HepG2 (cell line): Measurements from ENCODE around the gene RNASE9. TPM values are rescaled to one million over a fixed set of nuclear protein-coding genes. Genes with fewer than 3 reads are reported as not detected.

Experiments used
- ATF5 ChIP-seq: sonication (generic); formaldehyde crosslinking; IDR thresholded peaks from 2 replicates; pipeline ENCODE4 v1.4.0; 2020; ENCODE audit warnings: mild to moderate bottlenecking, low read depth, missing genetic modification reagents
- ISX ChIP-seq: sonication (generic); formaldehyde crosslinking; conservative IDR thresholded peaks from 2 replicates; pipeline ENCODE4 v1.5.0; 2020; ENCODE audit warnings: missing genetic modification reagents
- KDM5A ChIP-seq: fragments of 200-600 bp; sonication (generic); IDR thresholded peaks from 2 replicates; pipeline ENCODE4 v1.7.0; 2018; ENCODE audit warnings: antibody characterized with exemption, mild to moderate bottlenecking, low read length, borderline replicate concordance
- MNT ChIP-seq: fragments of 450-650 bp; IDR thresholded peaks from 2 replicates; pipeline ENCODE4 v1.6.1; 2016
- NR2C2 ChIP-seq: sonication (generic); formaldehyde crosslinking; IDR thresholded peaks from 2 replicates; pipeline ENCODE4 v1.4.0; 2020; ENCODE audit warnings: missing genetic modification reagents, mild to moderate bottlenecking, moderate library complexity, borderline replicate concordance
- NR2F6 ChIP-seq, 2 experiments: IDR thresholded peaks; 2 replicates each; pipeline ENCODE4 v1.6.1; 2016; ENCODE audit warnings: antibody characterized with exemption in 1 of 2, mild to moderate bottlenecking in 1 of 2
- PTBP1 ChIP-seq: fragments of 200-400 bp; formaldehyde crosslinking; IDR thresholded peaks from 2 replicates; pipeline ENCODE4 v1.6.1; 2018; ENCODE audit warnings: low read length, low read depth; ENCODE audit not compliant: poor library complexity, severe bottlenecking
- ZBED4 ChIP-seq: sonication (generic); formaldehyde crosslinking; IDR thresholded peaks from 2 replicates; pipeline ENCODE4 v1.4.0; 2020; ENCODE audit warnings: missing genetic modification reagents, borderline replicate concordance
- ZNF296 ChIP-seq: sonication (generic); formaldehyde crosslinking; conservative IDR thresholded peaks from 2 replicates; pipeline ENCODE4 v1.5.0; 2020; ENCODE audit warnings: mild to moderate bottlenecking, missing genetic modification reagents
- ZNF619 ChIP-seq: sonication (generic); formaldehyde crosslinking; IDR thresholded peaks from 2 replicates; pipeline ENCODE4 v1.4.0; 2020; ENCODE audit warnings: mild to moderate bottlenecking, missing genetic modification reagents
- polyA plus RNA-seq, 8 experiments: library from polyadenylated mRNA; depleted of rRNA in 3 of 8; stranded (reverse) in 7 of 8; unstranded in 1 of 8; fragments of >200 nt; fragmentation: Illumina TruSeq in 4 of 8; extraction: Trizol in 4 of 8; gene quantifications; 2 replicates each; pipeline versions ENCODE4 v1.2.1 to v1.2.3, GENCODE V29; 2011 to 2016; ENCODE audit warnings: low read depth in 4 of 8, missing spikeins in 1 of 8, mixed read lengths in 1 of 8; ENCODE audit not compliant: insufficient read depth in 1 of 8
- total RNA-seq, 5 experiments: library from RNA; depleted of rRNA; stranded (reverse); fragments of >200 nt; fragmentation: Illumina TruSeq; extraction: Trizol; gene quantifications; 2 replicates each; pipeline ENCODE4 v1.2.3, GENCODE V29; 2016; ENCODE audit warnings: low read depth in 1 of 5
- TF ChIP-seq, protein P1 (sequence below): sonication (generic); formaldehyde crosslinking; IDR thresholded peaks from 2 replicates; pipeline ENCODE4 v1.8.0; 2022; ENCODE audit warnings: missing genetic modification reagents, low read depth, mild to moderate bottlenecking, borderline replicate concordance
- TF ChIP-seq, protein P2 (sequence below): sonication (generic); formaldehyde crosslinking; IDR thresholded peaks from 2 replicates; pipeline ENCODE4; 2020; ENCODE audit warnings: missing genetic modification reagents, mild to moderate bottlenecking, borderline replicate concordance
- TF ChIP-seq, protein P3 (sequence below), 2 experiments: sonication (generic) in 1 of 2; formaldehyde crosslinking in 1 of 2; IDR thresholded peaks; 2 replicates each; pipeline versions ENCODE4 v1.4.0 to v1.6.1; 2018 to 2020; ENCODE audit warnings: missing genetic modification reagents in 2 of 2, borderline replicate concordance in 1 of 2, low read depth in 1 of 2, mild to moderate bottlenecking in 1 of 2, missing biosample characterization in 1 of 2

RNASE9 gene
- total and polyA plus RNA-seq, 2 of the 13 experiments (the other 11 are each of a cell fraction or from before 2014, with no cell fraction given): not detected

GRCh38 chr14:20606190-20606901, 45.5 kb upstream of the RNASE9 start (continued):
- TF ChIP-seq KDM5A (0 out of 2 replicates have a peak, but pooled peaks have one; percentile 17), PTBP1 (no peak), MNT (no peak), ISX (CRISPR knock-in tag) (0 out of 2 replicates have a peak, but pooled peaks have one; percentile 47), NR2F6 (IDR thresholded peaks at IDR 0.05) (no peak; the same call in 1 of the 2 replicates), NR2F6 (CRISPR knock-in tag; IDR thresholded peaks at IDR 0.05) (peak; percentile 20; the same call in 1 of the 2 replicates), ZNF296 (peak; percentile 23; the same call in 1 of the 2 replicates), ATF5 (CRISPR knock-in tag) (no peak), ZNF619 (CRISPR knock-in tag) (peak; percentile 48), ZBED4 (CRISPR knock-in tag) (no peak), NR2C2 (no peak; the same call in 1 of the 2 replicates)
- TF ChIP-seq, protein P1, sequence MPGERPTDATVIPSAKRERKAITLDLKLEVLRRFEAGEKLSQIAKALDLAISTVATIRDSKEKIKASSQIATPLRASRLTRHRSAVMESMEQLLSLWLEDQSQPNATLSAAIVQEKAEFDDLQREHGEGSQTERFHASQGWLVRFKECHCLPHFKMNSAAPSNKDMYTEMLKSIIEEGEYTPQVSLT (CRISPR knock-in tag): no peak
- TF ChIP-seq, protein P2, sequence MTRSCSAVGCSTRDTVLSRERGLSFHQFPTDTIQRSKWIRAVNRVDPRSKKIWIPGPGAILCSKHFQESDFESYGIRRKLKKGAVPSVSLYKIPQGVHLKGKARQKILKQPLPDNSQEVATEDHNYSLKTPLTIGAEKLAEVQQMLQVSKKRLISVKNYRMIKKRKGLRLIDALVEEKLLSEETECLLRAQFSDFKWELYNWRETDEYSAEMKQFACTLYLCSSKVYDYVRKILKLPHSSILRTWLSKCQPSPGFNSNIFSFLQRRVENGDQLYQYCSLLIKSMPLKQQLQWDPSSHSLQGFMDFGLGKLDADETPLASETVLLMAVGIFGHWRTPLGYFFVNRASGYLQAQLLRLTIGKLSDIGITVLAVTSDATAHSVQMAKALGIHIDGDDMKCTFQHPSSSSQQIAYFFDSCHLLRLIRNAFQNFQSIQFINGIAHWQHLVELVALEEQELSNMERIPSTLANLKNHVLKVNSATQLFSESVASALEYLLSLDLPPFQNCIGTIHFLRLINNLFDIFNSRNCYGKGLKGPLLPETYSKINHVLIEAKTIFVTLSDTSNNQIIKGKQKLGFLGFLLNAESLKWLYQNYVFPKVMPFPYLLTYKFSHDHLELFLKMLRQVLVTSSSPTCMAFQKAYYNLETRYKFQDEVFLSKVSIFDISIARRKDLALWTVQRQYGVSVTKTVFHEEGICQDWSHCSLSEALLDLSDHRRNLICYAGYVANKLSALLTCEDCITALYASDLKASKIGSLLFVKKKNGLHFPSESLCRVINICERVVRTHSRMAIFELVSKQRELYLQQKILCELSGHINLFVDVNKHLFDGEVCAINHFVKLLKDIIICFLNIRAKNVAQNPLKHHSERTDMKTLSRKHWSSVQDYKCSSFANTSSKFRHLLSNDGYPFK: peak; percentile 43; the same call in 1 of the 2 replicates
- TF ChIP-seq, protein P3, sequence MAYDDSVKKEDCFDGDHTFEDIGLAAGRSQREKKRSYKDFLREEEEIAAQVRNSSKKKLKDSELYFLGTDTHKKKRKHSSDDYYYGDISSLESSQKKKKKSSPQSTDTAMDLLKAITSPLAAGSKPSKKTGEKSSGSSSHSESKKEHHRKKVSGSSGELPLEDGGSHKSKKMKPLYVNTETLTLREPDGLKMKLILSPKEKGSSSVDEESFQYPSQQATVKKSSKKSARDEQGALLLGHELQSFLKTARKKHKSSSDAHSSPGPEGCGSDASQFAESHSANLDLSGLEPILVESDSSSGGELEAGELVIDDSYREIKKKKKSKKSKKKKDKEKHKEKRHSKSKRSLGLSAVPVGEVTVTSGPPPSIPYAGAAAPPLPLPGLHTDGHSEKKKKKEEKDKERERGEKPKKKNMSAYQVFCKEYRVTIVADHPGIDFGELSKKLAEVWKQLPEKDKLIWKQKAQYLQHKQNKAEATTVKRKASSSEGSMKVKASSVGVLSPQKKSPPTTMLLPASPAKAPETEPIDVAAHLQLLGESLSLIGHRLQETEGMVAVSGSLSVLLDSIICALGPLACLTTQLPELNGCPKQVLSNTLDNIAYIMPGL (CRISPR knock-in tag; IDR thresholded peaks at IDR 0.05; ENCODE audit: borderline replicate concordance in 1 of 2, low read depth in 1 of 2): peak; percentile 76 to 93
